ENCODE results near the gene ELF5.

The ELF5 gene

DNA sequence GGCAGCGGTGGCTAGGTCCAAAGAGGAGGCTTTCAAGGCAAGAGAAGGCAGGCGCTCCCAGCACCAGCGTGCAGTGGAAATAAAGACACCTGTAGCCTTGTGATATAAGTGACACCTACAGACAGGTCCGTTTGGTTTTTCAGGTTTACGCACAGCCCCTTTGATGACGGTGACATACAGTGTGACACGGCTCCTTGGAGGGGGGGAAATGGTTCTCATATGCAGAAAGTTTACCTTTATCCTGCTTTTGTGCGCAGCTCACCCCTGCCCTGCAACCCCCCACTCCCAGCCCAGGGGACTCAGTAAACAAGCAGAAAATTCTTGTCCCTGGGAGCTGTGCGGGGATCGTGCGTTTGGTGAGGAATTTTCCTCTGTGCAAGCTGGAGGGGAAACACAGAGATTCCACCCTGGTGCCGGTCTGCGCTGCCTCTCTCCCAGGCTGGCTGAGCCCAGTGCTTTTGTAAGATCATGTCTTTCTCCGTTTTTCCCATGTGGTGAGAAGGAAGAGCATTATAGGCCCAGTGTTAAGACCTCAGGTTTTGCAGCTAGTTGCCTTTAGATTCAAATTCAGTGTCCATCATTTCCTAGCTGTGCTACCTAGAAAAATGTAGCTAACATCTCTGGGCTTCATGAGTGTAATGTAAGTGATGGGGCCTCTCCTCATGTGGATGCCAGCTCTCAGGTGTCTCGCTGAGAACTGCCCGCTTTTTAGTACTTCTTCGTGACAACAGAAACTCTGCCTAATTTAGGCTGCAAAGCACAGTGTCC, at the start of gene ELF5:
Gene ELF5, minus strand, starts transcription at position 113 of the 768 bp plus-strand sequence. CDS start 8,045 bp downstream, outside the sequence.
- TF ChIP-seq JUND (IDR thresholded peaks at IDR 0.05; ENCODE audit: low read depth) = no peak
- in situ Hi-C loops (cut with HindIII; ENCODE audit: low pct_unique_long_range_greater_than_20kb, low sequenced_read_pairs) = no loop called here
- peak; percentile 54 to 96 for DNase-seq (ENCODE audit: low read depth in 1 of 2, low spot score in 1 of 2)

DNA sequence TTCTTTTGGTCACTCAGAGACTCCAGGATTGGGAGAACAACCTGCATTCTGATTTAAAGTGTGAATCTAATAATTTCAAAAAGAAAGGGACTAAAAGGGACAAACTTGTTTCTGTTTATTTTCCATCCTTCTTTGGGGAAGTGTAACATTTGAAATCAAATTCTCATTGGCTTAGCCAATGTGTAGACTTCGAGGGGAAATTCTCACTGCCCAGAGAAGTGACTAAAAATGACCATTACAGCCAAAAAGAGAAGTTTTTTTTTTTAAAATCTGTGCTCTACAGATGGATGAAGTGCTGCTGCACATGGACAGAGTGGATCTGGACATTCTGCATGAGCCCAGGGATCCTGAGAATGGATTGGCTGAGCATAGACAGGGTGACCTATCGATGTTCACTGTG, 49.4 kb upstream of the ELF5 start:
- no peak for TF ChIP-seq JUND (IDR thresholded peaks at IDR 0.05; ENCODE audit: low read depth)
- in situ Hi-C loops (cut with HindIII; ENCODE audit: low pct_unique_long_range_greater_than_20kb, low sequenced_read_pairs) = no loop called here
- no peak for DNase-seq (ENCODE audit: low read depth in 1 of 2, low spot score in 1 of 2)

GRCh38 chr11:34560511-34560910, 46.9 kb upstream of the ELF5 start:
- DNase-seq (ENCODE audit: low read depth in 1 of 2, low spot score in 1 of 2) = no peak
- peak; percentile 34; the same call in 1 of the 2 replicates for TF ChIP-seq JUND (IDR thresholded peaks at IDR 0.05; ENCODE audit: low read depth)
- in situ Hi-C loops (cut with HindIII; ENCODE audit: low pct_unique_long_range_greater_than_20kb, low sequenced_read_pairs) = no loop called here

DNA sequence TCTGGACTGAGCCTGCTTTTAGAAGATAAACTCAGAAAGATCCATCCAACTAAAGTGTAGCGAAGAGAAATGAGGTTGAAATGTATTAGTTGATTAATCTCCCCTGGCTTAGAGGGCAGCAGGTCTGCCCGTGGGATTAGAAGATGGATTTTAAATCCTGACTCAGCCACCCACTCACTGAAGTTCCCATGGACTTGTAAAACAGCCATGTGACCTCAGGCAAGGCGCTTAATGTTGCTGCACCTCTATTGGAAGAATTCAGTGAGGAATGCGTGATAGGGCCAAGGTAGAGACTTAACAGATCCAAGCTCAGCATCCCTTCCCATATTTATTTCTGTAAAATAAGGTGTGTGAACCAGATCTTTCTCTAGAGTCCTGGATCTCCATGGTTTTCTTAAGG, 45.1 kb upstream of the ELF5 start:
- no peak for TF ChIP-seq JUND (IDR thresholded peaks at IDR 0.05; ENCODE audit: low read depth)
- DNase-seq (ENCODE audit: low read depth in 1 of 2, low spot score in 1 of 2) = no peak
- in situ Hi-C loops (cut with HindIII; ENCODE audit: low pct_unique_long_range_greater_than_20kb, low sequenced_read_pairs) = no loop called here

DNA sequence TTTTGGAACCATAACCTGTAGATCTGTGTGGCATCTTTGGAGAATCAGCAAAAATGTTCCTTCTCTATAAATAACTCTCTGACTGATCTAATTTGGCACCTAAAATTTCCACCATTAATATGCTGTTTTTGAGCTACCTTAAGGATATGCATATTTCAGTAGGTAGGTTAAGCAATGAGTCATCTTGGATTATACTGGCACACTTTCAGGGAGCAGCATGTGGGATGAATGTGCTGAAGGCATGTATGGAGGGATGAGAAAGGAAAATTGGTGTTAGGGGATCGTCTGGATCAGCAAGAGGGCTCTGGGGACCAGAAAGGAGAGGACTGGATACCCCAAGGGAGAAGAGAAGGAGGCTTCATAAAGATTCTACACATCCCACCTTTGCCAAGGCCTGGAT, 44.6 kb upstream of the ELF5 start:
- in situ Hi-C loops (cut with HindIII; ENCODE audit: low pct_unique_long_range_greater_than_20kb, low sequenced_read_pairs) = no loop called here
- DNase-seq (ENCODE audit: low read depth in 1 of 2, low spot score in 1 of 2) = no peak
- no peak for TF ChIP-seq JUND (IDR thresholded peaks at IDR 0.05; ENCODE audit: low read depth)

DNA sequence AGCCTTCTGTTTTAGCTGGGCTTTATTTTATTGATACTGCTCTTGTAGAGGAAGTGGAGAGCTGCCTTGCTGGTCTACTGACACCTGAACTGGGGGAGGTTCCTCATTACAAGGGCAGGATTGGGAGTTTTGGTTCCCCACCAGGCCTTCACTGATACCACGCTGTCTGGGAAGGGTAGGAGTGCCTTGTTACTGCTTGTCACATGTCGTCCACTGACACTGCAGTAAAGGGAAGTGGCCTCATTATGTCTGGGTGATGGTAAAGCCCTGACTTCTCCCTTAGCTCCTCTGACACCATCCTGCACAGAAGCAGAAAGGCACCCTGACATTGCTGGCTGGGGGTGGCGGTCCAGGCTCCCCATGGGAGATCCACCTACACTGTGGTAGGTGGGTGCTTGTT, 38.7 kb upstream of the ELF5 start:
- DNase-seq (ENCODE audit: low read depth in 1 of 2, low spot score in 1 of 2) = no peak
- in situ Hi-C loops (cut with HindIII; ENCODE audit: low pct_unique_long_range_greater_than_20kb, low sequenced_read_pairs) = no loop called here
- TF ChIP-seq JUND (IDR thresholded peaks at IDR 0.05; ENCODE audit: low read depth) = no peak

DNA sequence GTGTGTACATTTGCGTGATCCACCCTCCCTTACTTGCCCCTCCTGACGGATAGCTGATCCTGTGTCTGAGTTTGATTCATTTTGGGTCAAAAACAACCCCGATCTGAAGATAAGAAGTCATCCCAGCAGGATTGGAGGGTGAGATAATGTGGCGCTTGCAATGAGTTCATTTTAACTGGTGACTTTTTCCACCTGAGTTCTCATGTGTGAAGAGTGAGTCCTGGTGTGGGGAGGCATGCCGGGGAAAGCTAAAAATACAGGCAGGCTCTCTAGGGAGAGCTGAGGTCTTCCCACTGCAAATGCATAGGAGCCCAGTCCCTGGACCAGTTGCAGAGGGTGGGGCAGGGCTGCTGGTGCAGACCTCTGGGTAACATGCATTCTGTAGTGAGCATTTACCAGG, 35.7 kb upstream of the ELF5 start:
- no peak for DNase-seq (ENCODE audit: low read depth in 1 of 2, low spot score in 1 of 2)
- in situ Hi-C loops (cut with HindIII; ENCODE audit: low pct_unique_long_range_greater_than_20kb, low sequenced_read_pairs) = no loop called here
- no peak for TF ChIP-seq JUND (IDR thresholded peaks at IDR 0.05; ENCODE audit: low read depth)

- in situ Hi-C loops (cut with HindIII; ENCODE audit: low pct_unique_long_range_greater_than_20kb, low sequenced_read_pairs) = no loop called here
- no peak for TF ChIP-seq JUND (IDR thresholded peaks at IDR 0.05; ENCODE audit: low read depth)
- no peak for DNase-seq (ENCODE audit: low read depth in 1 of 2, low spot score in 1 of 2)
Observed at GRCh38 chr11:34548278-34548677, 34.7 kb upstream of the ELF5 start.

GRCh38 chr11:34546511-34547209, 33.1 kb upstream of the ELF5 start:
- in situ Hi-C loops (cut with HindIII; ENCODE audit: low pct_unique_long_range_greater_than_20kb, low sequenced_read_pairs) = no loop called here
- no peak for DNase-seq (ENCODE audit: low read depth in 1 of 2, low spot score in 1 of 2)
- TF ChIP-seq JUND (IDR thresholded peaks at IDR 0.05; ENCODE audit: low read depth) = no peak

GRCh38 chr11:34542089-34542488, 28.5 kb upstream of the ELF5 start:
- no peak for DNase-seq (ENCODE audit: low read depth in 1 of 2, low spot score in 1 of 2)
- in situ Hi-C loops (cut with HindIII; ENCODE audit: low pct_unique_long_range_greater_than_20kb, low sequenced_read_pairs) = no loop called here
- no peak for TF ChIP-seq JUND (IDR thresholded peaks at IDR 0.05; ENCODE audit: low read depth)

DNA sequence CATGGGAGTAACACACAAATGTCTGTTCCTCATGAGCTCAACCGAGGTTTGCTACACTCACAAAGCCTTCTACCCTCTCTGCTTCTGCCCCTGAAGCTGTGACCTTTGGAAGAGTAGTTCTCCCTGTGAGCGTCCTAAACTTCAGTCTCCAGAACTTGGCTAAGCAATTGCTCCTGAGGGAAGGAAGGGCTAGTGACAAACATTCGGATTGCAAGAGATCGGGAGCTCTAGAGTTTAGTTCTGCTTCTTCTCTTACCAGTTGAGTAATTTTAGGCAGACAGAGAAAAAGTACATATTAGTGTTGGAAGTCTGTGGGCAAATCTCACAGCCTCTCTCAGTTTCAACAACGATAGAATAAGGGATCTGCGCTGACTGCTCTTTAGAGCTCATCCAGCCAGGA, 27.3 kb upstream of the ELF5 start:
- TF ChIP-seq JUND (IDR thresholded peaks at IDR 0.05; ENCODE audit: low read depth) = no peak
- DNase-seq (ENCODE audit: low read depth in 1 of 2, low spot score in 1 of 2) = no peak
- in situ Hi-C loops (cut with HindIII; ENCODE audit: low pct_unique_long_range_greater_than_20kb, low sequenced_read_pairs) = no loop called here

DNA sequence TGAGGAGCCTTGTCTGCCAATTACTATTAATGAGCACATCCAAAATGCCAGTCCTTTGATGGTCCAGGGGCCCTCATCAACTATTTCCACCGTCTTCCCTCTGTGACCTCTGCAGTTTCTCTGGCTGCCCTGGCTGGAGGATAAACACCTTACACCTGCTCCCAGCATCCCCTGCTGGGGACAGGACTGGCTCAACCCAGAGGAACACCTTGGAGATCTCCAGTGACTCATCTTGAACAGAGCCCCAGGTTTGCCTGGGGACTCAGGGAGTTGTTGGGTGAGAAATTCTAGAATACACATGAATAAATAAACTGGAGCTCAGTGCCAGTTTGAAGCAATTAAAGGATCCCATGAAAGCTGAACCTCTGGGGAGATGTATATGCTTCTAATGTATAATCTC, 24.0 kb upstream of the ELF5 start:
- no peak for TF ChIP-seq JUND (IDR thresholded peaks at IDR 0.05; ENCODE audit: low read depth)
- in situ Hi-C loops (cut with HindIII; ENCODE audit: low pct_unique_long_range_greater_than_20kb, low sequenced_read_pairs) = no loop called here
- DNase-seq (ENCODE audit: low read depth in 1 of 2, low spot score in 1 of 2) = peak in 1 of 2 experiments; percentile 89

DNA sequence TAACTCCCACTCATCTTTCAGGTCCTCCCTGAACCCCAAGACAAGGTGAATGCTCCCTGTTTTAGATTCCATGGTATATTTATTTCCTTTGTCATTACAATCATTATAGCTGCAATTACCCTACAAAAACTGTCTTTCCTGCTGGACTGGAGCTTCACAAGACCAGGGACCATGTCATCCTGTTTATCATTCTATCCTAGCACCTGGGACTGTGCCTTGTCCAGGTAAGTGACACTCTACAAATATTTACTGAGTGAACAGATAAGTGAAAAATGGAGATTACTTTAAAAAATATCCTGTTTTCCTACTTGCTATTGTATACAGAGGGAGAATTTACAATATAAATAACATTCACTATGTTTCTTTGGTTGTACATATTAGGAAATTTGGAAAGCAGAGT, 22.5 kb upstream of the ELF5 start:
- peak in 1 of 2 experiments; percentile 63 for DNase-seq (ENCODE audit: low read depth in 1 of 2, low spot score in 1 of 2)
- TF ChIP-seq JUND (IDR thresholded peaks at IDR 0.05; ENCODE audit: low read depth) = no peak
- in situ Hi-C loops (cut with HindIII; ENCODE audit: low pct_unique_long_range_greater_than_20kb, low sequenced_read_pairs) = no loop called here

All from T47D (cell line).